Tibial nerve (tissue), 3 donors: ENCODE data around the gene CYP4F8.

Source experiments
- CTCF ChIP-seq, 5 experiments: fragments of 200-600 bp in 3 of 5; fragments of 450-650 bp in 2 of 5; sonication (generic) in 3 of 5; IDR thresholded peaks; one replicate each; pipeline ENCODE4 v1.5.1; 2016 to 2019; ENCODE audit warnings: antibody characterized with exemption in 5 of 5, mild to moderate bottlenecking in 3 of 5, moderate library complexity in 2 of 5
- POLR2A ChIP-seq, 2 donors: fragments of 450-650 bp; IDR thresholded peaks; one replicate each; pipeline ENCODE4 v1.6.1; 2017; ENCODE audit warnings: antibody characterized with exemption in 2 of 2, mild to moderate bottlenecking in 2 of 2, moderate library complexity in 2 of 2

- TF ChIP-seq POLR2A (IDR thresholded peaks at IDR 0.05) = no peak
- TF ChIP-seq CTCF (IDR thresholded peaks at IDR 0.05) = no peak
Observed at GRCh38 chr19:15616627-15617270, 1.7 kb downstream of the CYP4F8 start.
